HepG2 (cell line): Measurements from ENCODE around the gene CIAPIN1. TPM values are rescaled to one million over a fixed set of nuclear protein-coding genes. Genes with fewer than 3 reads are reported as not detected.

ENCODE experiments used
- BHLHE40 ChIP-seq: IDR thresholded peaks from 2 replicates; pipeline ENCODE4 v1.6.1; 2011; ENCODE audit warnings: low read length, improper control_type of control experiment
- FLYWCH1 ChIP-seq: sonication (generic); formaldehyde crosslinking; IDR thresholded peaks from 2 replicates; pipeline ENCODE4 v1.8.1; 2023; ENCODE audit warnings: mild to moderate bottlenecking, missing genetic modification reagents
- FOXP1 ChIP-seq, 2 experiments: fragments of 450-650 bp in 1 of 2; IDR thresholded peaks; 2 replicates each; pipeline ENCODE4 v1.6.1; 2017 to 2018; ENCODE audit warnings: antibody characterized with exemption in 1 of 2
- HMG20B ChIP-seq: conservative IDR thresholded peaks from 2 replicates; pipeline ENCODE4 v1.6.1; 2016; ENCODE audit warnings: missing genetic modification reagents, missing compliant biosample characterization
- KDM2A ChIP-seq: sonication (generic); formaldehyde crosslinking; IDR thresholded peaks from 2 replicates; pipeline ENCODE4 v1.4.0; 2020; ENCODE audit warnings: low read depth, missing genetic modification reagents, borderline replicate concordance
- MED13 ChIP-seq: sonication (generic); formaldehyde crosslinking; IDR thresholded peaks from 2 replicates; pipeline ENCODE4 v1.5.0; 2020; ENCODE audit warnings: missing genetic modification reagents
- MYC ChIP-seq: sonication (generic); formaldehyde crosslinking; IDR thresholded peaks from 2 replicates; pipeline ENCODE4 v1.9.0; 2021; ENCODE audit warnings: missing genetic modification reagents, borderline replicate concordance
- NONO ChIP-seq, 2 experiments: fragments of 450-650 bp in 1 of 2; sonication (generic) in 1 of 2; formaldehyde crosslinking in 1 of 2; IDR thresholded peaks in 1 of 2; conservative IDR thresholded peaks in 1 of 2; 2 replicates each; pipeline versions ENCODE4 v1.6.1 to v1.8.0; 2017 to 2022; ENCODE audit warnings: mild to moderate bottlenecking in 1 of 2, missing genetic modification reagents in 1 of 2, moderate library complexity in 1 of 2
- PCBP1 ChIP-seq: fragments of 200-400 bp; formaldehyde crosslinking; IDR thresholded peaks from 2 replicates; pipeline ENCODE4 v1.6.1; 2017; ENCODE audit warnings: mild to moderate bottlenecking, low read depth, low read length, borderline replicate concordance
- RBFOX2 ChIP-seq: fragments of 200-400 bp; formaldehyde crosslinking; IDR thresholded peaks from 2 replicates; pipeline ENCODE4 v1.6.1; 2017; ENCODE audit warnings: low read depth, mild to moderate bottlenecking, low read length
- TCF12 ChIP-seq, 2 experiments: fragments of 450-650 bp in 1 of 2; sonication (generic) in 1 of 2; formaldehyde crosslinking in 1 of 2; IDR thresholded peaks; 2 replicates each; pipeline versions ENCODE4 v1.6.1 to v1.8.0; 2017 to 2022; ENCODE audit warnings: antibody characterized with exemption in 1 of 2, mild to moderate bottlenecking in 1 of 2, missing genetic modification reagents in 1 of 2, moderate library complexity in 1 of 2
- XRCC5 ChIP-seq: fragments of 200-400 bp; formaldehyde crosslinking; optimal IDR thresholded peaks from 2 replicates; pipeline ENCODE3; 2017; ENCODE audit warnings: mild to moderate bottlenecking, low read length
- ZIK1 ChIP-seq: sonication (generic); formaldehyde crosslinking; IDR thresholded peaks from 2 replicates; pipeline ENCODE4 v1.5.0; 2020; ENCODE audit warnings: mild to moderate bottlenecking, low read depth, missing genetic modification reagents, borderline replicate concordance
- ZNF143 ChIP-seq: sonication (generic); formaldehyde crosslinking; IDR thresholded peaks from 2 replicates; pipeline ENCODE4 v1.4.0; 2020; ENCODE audit warnings: missing genetic modification reagents
- ZNF562 ChIP-seq: sonication (generic); formaldehyde crosslinking; IDR thresholded peaks from 2 replicates; pipeline ENCODE4 v1.8.0; 2022; ENCODE audit warnings: missing genetic modification reagents, borderline replicate concordance
- ZNF576 ChIP-seq: sonication (generic); formaldehyde crosslinking; IDR thresholded peaks from 2 replicates; pipeline ENCODE4 v1.4.0; 2020; ENCODE audit warnings: mild to moderate bottlenecking, missing genetic modification reagents
- ZNF709 ChIP-seq: sonication (generic); formaldehyde crosslinking; IDR thresholded peaks from 2 replicates; pipeline ENCODE4 v1.5.0; 2020; ENCODE audit warnings: mild to moderate bottlenecking, missing genetic modification reagents
- ZNF710 ChIP-seq: sonication (generic); formaldehyde crosslinking; IDR thresholded peaks from 2 replicates; pipeline ENCODE4 v1.5.0; 2020; ENCODE audit warnings: mild to moderate bottlenecking, missing genetic modification reagents, borderline replicate concordance
- ZSCAN12 ChIP-seq: sonication (generic); formaldehyde crosslinking; IDR thresholded peaks from 2 replicates; pipeline ENCODE4 v1.9.0; 2021; ENCODE audit warnings: mild to moderate bottlenecking, missing genetic modification reagents
- polyA plus RNA-seq, 8 experiments: library from polyadenylated mRNA; depleted of rRNA in 3 of 8; stranded (reverse) in 7 of 8; unstranded in 1 of 8; fragments of >200 nt; fragmentation: Illumina TruSeq in 4 of 8; extraction: Trizol in 4 of 8; gene quantifications; 2 replicates each; pipeline versions ENCODE4 v1.2.1 to v1.2.3, GENCODE V29; 2011 to 2016; ENCODE audit warnings: low read depth in 4 of 8, missing spikeins in 1 of 8, mixed read lengths in 1 of 8; ENCODE audit not compliant: insufficient read depth in 1 of 8
- total RNA-seq, 5 experiments: library from RNA; depleted of rRNA; stranded (reverse); fragments of >200 nt; fragmentation: Illumina TruSeq; extraction: Trizol; gene quantifications; 2 replicates each; pipeline ENCODE4 v1.2.3, GENCODE V29; 2016; ENCODE audit warnings: low read depth in 1 of 5
- TF ChIP-seq, protein P1 (sequence below): IDR thresholded peaks from 2 replicates; pipeline ENCODE4 v1.6.1; 2016; ENCODE audit warnings: missing compliant biosample characterization, missing genetic modification reagents, borderline replicate concordance
- TF ChIP-seq, protein P2 (sequence below): sonication (generic); formaldehyde crosslinking; IDR thresholded peaks from 2 replicates; pipeline ENCODE4 v1.4.0; 2020; ENCODE audit warnings: low read depth, missing genetic modification reagents

CIAPIN1 gene
- total and polyA plus RNA-seq, 2 of the 13 experiments (the other 11 are each of a cell fraction or from before 2014, with no cell fraction given): 69.3 to 89.7 TPM

GRCh38 chr16:57479205-57479975, 32.2 kb upstream of the CIAPIN1 start (continued):
- TF ChIP-seq, protein P1, sequence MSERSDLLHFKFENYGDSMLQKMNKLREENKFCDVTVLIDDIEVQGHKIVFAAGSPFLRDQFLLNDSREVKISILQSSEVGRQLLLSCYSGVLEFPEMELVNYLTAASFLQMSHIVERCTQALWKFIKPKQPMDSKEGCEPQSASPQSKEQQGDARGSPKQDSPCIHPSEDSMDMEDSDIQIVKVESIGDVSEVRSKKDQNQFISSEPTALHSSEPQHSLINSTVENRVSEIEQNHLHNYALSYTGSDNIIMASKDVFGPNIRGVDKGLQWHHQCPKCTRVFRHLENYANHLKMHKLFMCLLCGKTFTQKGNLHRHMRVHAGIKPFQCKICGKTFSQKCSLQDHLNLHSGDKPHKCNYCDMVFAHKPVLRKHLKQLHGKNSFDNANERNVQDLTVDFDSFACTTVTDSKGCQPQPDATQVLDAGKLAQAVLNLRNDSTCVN: 0 out of 2 replicates have a peak, but pooled peaks have one; percentile 20
- no peak for TF ChIP-seq ZSCAN12 (CRISPR knock-in tag)
- TF ChIP-seq ZNF562 (CRISPR knock-in tag): no peak
- TF ChIP-seq MED13 (CRISPR knock-in tag): no peak
- TF ChIP-seq BHLHE40: peak; percentile 52; the same call in 1 of the 2 replicates
- peak; percentile 76 for TF ChIP-seq ZNF710 (CRISPR knock-in tag)
- no peak for TF ChIP-seq FLYWCH1 (CRISPR knock-in tag)
- TF ChIP-seq TCF12 (IDR thresholded peaks at IDR 0.05): no peak
- no peak for TF ChIP-seq TCF12 (CRISPR knock-in tag; IDR thresholded peaks at IDR 0.05)
- peak; percentile 51 for TF ChIP-seq PCBP1
- TF ChIP-seq HMG20B (CRISPR knock-in tag): no peak
- TF ChIP-seq RBFOX2: peak; percentile 63
- TF ChIP-seq KDM2A (CRISPR knock-in tag): peak; percentile 29; the same call in 1 of the 2 replicates
- no peak for TF ChIP-seq FOXP1 (IDR thresholded peaks at IDR 0.05)
- no peak for TF ChIP-seq FOXP1 (CRISPR knock-in tag; IDR thresholded peaks at IDR 0.05)
- peak; percentile 37; the same call in 1 of the 2 replicates for TF ChIP-seq MYC (CRISPR knock-in tag)
- TF ChIP-seq ZNF709: 0 out of 2 replicates have a peak, but pooled peaks have one; percentile 33
- 0 out of 2 replicates have a peak, but pooled peaks have one; percentile 49 for TF ChIP-seq ZIK1 (CRISPR knock-in tag)
- 0 out of 2 replicates have a peak, but pooled peaks have one; percentile 30 for TF ChIP-seq ZNF576 (CRISPR knock-in tag)
- peak; percentile 35 for TF ChIP-seq XRCC5
- TF ChIP-seq ZNF143 (CRISPR knock-in tag): 0 out of 2 replicates have a peak, but pooled peaks have one; percentile 26
- TF ChIP-seq, protein P2, sequence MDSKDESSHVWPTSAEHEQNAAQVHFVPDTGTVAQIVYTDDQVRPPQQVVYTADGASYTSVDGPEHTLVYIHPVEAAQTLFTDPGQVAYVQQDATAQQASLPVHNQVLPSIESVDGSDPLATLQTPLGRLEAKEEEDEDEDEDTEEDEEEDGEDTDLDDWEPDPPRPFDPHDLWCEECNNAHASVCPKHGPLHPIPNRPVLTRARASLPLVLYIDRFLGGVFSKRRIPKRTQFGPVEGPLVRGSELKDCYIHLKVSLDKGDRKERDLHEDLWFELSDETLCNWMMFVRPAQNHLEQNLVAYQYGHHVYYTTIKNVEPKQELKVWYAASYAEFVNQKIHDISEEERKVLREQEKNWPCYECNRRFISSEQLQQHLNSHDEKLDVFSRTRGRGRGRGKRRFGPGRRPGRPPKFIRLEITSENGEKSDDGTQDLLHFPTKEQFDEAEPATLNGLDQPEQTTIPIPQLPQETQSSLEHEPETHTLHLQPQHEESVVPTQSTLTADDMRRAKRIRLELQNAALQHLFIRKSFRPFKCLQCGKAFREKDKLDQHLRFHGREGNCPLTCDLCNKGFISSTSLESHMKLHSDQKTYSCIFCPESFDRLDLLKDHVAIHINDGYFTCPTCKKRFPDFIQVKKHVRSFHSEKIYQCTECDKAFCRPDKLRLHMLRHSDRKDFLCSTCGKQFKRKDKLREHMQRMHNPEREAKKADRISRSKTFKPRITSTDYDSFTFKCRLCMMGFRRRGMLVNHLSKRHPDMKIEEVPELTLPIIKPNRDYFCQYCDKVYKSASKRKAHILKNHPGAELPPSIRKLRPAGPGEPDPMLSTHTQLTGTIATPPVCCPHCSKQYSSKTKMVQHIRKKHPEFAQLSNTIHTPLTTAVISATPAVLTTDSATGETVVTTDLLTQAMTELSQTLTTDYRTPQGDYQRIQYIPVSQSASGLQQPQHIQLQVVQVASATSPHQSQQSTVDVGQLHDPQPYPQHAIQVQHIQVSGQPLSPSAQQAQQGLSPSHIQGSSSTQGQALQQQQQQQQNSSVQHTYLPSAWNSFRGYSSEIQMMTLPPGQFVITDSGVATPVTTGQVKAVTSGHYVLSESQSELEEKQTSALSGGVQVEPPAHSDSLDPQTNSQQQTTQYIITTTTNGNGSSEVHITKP (CRISPR knock-in tag): peak; percentile 98
- no peak for TF ChIP-seq NONO (IDR thresholded peaks at IDR 0.05)
- TF ChIP-seq NONO (CRISPR knock-in tag; conservative IDR thresholded peaks at IDR 0.05): 0 out of 2 replicates have a peak, but pooled peaks have one; percentile 34
